Right lobe of liver (tissue), 4 donors: ENCODE data around the gene SLC7A10.

Source experiments
- POLR2A ChIP-seq: fragments of 450-650 bp; IDR thresholded peaks from one replicate; pipeline ENCODE4 v1.6.1; 2017; ENCODE audit warnings: antibody characterized with exemption, mild to moderate bottlenecking
- TF ChIP-seq, protein P1 (sequence below), 4 donors: fragments of 200-600 bp in 3 of 4; fragments of 450-650 bp in 1 of 4; IDR thresholded peaks; one replicate each; pipeline versions ENCODE4 v1.5.1 to v1.8.0; 2016 to 2022; ENCODE audit warnings: antibody characterized with exemption in 4 of 4, mild to moderate bottlenecking in 2 of 4
- donor health status: DM: no; HTN: no; CAD: no.
- donor health status: DM: no; HTN: no; CAD: no.
- donor health status: DM: no; HTN: yes; CAD: no.

DNA sequence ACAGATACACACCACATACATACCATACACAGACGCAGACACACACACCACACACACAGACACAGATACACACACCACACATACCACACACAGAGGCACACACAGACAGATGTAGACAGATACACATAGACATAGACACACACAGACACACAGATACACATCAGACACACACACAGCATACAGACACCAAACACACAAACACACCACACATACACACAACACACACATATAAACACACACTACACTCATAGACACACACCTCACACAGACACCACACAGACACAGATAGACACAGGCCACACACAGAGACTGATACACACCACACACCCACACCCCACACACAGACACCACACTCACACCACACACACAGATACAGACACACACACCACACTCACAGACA is 24.9 kb upstream of the SLC7A10 start:
- TF ChIP-seq, protein P1, sequence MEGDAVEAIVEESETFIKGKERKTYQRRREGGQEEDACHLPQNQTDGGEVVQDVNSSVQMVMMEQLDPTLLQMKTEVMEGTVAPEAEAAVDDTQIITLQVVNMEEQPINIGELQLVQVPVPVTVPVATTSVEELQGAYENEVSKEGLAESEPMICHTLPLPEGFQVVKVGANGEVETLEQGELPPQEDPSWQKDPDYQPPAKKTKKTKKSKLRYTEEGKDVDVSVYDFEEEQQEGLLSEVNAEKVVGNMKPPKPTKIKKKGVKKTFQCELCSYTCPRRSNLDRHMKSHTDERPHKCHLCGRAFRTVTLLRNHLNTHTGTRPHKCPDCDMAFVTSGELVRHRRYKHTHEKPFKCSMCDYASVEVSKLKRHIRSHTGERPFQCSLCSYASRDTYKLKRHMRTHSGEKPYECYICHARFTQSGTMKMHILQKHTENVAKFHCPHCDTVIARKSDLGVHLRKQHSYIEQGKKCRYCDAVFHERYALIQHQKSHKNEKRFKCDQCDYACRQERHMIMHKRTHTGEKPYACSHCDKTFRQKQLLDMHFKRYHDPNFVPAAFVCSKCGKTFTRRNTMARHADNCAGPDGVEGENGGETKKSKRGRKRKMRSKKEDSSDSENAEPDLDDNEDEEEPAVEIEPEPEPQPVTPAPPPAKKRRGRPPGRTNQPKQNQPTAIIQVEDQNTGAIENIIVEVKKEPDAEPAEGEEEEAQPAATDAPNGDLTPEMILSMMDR (IDR thresholded peaks at IDR 0.05): no peak
- no peak for TF ChIP-seq POLR2A
